ENCODE measurements around the gene CHD9NB.

DNA sequence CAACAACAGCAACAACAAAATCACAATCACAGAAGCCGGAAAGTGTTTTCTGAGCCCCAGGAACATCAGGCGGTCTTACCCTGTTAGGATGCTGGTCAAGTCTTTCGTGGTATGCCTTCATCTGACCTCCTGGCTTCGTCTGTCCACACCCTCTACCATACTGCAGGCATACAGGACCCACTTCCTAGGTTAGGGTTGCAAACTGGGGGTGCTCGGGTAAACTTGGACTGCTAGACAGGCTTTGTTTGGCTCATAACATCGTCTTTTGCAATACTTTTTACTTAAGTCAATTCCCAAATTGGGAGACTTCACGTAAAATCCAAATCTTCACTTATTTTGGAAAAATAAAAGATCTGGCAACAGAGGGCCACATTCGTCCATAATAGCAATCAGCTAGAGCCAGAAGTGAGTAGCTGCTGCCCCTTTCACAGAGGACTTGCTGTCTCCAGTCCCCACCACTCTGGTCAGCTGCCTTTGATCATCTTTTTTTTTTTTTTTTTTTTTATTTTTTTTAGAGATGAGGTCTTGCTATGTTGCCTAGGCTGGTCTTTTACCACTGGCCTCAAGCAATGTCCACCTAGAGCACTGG, 32.1 kb upstream of the CHD9NB start:
- TF ChIP-seq, protein P1, sequence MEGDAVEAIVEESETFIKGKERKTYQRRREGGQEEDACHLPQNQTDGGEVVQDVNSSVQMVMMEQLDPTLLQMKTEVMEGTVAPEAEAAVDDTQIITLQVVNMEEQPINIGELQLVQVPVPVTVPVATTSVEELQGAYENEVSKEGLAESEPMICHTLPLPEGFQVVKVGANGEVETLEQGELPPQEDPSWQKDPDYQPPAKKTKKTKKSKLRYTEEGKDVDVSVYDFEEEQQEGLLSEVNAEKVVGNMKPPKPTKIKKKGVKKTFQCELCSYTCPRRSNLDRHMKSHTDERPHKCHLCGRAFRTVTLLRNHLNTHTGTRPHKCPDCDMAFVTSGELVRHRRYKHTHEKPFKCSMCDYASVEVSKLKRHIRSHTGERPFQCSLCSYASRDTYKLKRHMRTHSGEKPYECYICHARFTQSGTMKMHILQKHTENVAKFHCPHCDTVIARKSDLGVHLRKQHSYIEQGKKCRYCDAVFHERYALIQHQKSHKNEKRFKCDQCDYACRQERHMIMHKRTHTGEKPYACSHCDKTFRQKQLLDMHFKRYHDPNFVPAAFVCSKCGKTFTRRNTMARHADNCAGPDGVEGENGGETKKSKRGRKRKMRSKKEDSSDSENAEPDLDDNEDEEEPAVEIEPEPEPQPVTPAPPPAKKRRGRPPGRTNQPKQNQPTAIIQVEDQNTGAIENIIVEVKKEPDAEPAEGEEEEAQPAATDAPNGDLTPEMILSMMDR (IDR thresholded peaks at IDR 0.05): no peak
- TF ChIP-seq POLR2AphosphoS5 (IDR thresholded peaks at IDR 0.05): no peak
- no peak for TF ChIP-seq POLR2A (IDR thresholded peaks at IDR 0.05)

Data from transverse colon (tissue), 4 donors.